HG02943 (cell line): ENCODE results near the gene BATF3.

Experiments used
- ATAC-seq: cut with Tn5 transposase; IDR thresholded peaks from one replicate; pipeline ENCODE4 v1.9.1; 2021; ENCODE audit warnings: mild to moderate bottlenecking, low read depth, moderate library complexity; ENCODE audit not compliant: unreplicated experiment

BATF3 gene

DNA sequence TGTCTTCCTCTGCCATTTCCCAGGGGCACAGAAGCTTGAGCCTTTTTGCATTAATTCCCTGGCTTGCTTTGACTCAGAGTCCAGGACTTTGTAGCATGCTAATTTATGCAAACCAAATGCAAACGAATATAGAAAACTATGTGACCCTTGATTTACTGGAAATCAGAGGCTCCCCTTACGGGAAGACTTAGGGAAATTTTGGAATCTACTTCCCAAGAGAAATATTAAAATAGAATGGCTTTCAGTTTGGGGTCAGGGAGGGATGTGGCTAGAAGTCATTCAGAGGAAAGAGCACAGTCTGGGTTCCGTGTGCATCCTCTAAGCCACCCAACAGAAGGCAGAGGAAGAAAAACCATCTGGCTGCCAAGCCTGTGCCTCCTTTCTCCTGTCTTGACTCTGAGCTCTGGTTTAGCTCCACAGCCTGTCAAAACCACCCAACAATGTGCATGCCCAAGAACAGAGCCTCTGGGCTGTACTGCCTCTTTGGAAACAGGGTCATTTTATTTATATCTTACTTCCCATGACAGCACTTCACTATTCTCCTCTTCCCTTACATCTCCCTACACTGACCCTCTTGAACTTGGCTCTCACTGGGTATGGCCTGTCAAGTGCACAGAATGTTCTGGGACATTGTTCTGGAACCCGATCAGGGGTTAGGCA is 61.0 kb downstream of the BATF3 start:
- no peak for ATAC-seq

DNA sequence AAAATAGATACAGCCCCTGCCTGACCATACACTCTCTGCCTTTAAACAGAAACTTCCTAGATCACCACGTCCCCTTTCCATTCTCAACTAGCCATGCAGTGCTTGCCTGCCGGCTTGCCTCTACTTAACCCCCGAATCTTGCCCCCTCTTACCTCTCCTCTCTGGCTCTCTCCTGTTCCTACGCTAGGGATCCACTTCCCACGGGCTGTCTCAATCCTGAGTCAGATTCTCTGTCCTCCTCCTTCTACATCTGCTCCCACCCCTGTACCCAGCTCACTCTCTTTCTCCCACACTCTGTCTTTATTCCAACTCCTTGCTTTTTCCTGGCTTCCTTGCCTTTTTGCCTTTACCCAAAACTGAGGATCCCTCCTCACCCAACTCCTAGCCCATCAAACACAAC is 61.7 kb downstream of the BATF3 start:
- no peak for ATAC-seq
